ENCODE measurements around the gene CLMN. TPM values are rescaled to one million over a fixed set of nuclear protein-coding genes. Genes with fewer than 3 reads are reported as not detected.

The CLMN gene
- total and polyA plus RNA-seq, 7 experiments from 2014 or later: 0.43 to 6.8 (median 0.70) TPM

- H3K9me3 Mint-ChIP-seq: peaks cover 0 to 2% (median 0%) of the 10 kb centered on the region in 11 donors
- intact Hi-C loops (cut with micrococcal nuclease): no loop called here
- no peaks in the 10 kb centered on the region for H3K4me1 ChIP-seq (ENCODE audit: control insufficient read depth in 2 of 2, insufficient read depth in 2 of 2, low read length in 2 of 2)
- no peak overlapping the region for H3K4me3 Mint-ChIP-seq
- POLR2A ChIA-PET: no interaction called here
- no peaks in the 10 kb centered on the region for H3K27me3 ChIP-seq (ENCODE audit: control insufficient read depth in 2 of 2, insufficient read depth in 2 of 2, low read length in 2 of 2)
- H3K27me3 Mint-ChIP-seq: peaks cover 9 to 15% (median 14%) of the 10 kb centered on the region in 5 donors
- H3K36me3 ChIP-seq (ENCODE audit: control insufficient read depth in 2 of 3, insufficient read depth in 3 of 3, low read length in 3 of 3): no peaks in the 10 kb centered on the region
- CTCF ChIA-PET: no interaction called here
- H3K27ac Mint-ChIP-seq: no peak overlapping the region
- no peak for DNase-seq
- no peak overlapping the region for H3K4me3 ChIP-seq (ENCODE audit: low read length)
- no peaks in the 10 kb centered on the region for H3K9me3 ChIP-seq (ENCODE audit: control insufficient read depth in 2 of 3, low read length in 3 of 3)
- ATAC-seq: no peak
- H3K4me1 Mint-ChIP-seq: no peaks in the 10 kb centered on the region
- no peak overlapping the region for H3K27ac ChIP-seq (ENCODE audit: low read depth, low read length)
- H3K36me3 Mint-ChIP-seq: no peaks in the 10 kb centered on the region
Observed at GRCh38 chr14:95330591-95331370, 11.1 kb upstream of the CLMN start.

DNA sequence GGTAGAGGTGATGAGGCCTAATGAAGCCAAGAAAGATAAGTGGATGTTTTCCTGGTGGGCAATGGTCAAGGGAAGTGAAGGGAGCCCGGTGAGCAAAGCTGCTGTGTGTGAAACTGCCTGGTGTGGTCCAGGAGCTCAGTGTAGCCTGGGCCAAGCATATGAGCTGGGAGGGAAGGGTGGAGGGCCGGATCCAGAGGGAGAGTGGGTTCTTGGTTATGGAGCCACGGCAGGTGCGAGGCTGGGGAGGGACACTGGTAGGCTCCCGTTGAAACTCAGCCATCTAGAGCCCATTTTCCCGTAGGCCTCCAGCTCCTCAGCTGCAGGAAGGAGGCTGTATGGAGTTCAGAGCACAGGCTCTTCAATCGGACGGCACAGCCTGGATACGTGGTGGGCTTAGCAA is 10.2 kb upstream of the CLMN start:
- no peaks in the 10 kb centered on the region for H3K27me3 ChIP-seq (ENCODE audit: control insufficient read depth in 2 of 2, insufficient read depth in 2 of 2, low read length in 2 of 2)
- H3K9me3 ChIP-seq (ENCODE audit: control insufficient read depth in 2 of 3, low read length in 3 of 3): no peaks in the 10 kb centered on the region
- no peak overlapping the region for H3K27ac Mint-ChIP-seq
- no peak overlapping the region for H3K27ac ChIP-seq (ENCODE audit: low read depth, low read length)
- H3K4me3 ChIP-seq (ENCODE audit: low read length): no peak overlapping the region
- H3K4me3 Mint-ChIP-seq: no peak overlapping the region
- H3K27me3 Mint-ChIP-seq: peaks cover 9 to 21% (median 13%) of the 10 kb centered on the region in 5 donors
- H3K4me1 Mint-ChIP-seq: no peaks in the 10 kb centered on the region
- no peaks in the 10 kb centered on the region for H3K4me1 ChIP-seq (ENCODE audit: control insufficient read depth in 2 of 2, insufficient read depth in 2 of 2, low read length in 2 of 2)
- H3K9me3 Mint-ChIP-seq: peaks cover 0 to 2% (median 0%) of the 10 kb centered on the region in 11 donors
- H3K36me3 ChIP-seq (ENCODE audit: control insufficient read depth in 2 of 3, insufficient read depth in 3 of 3, low read length in 3 of 3): no peaks in the 10 kb centered on the region
- ATAC-seq: no peak
- intact Hi-C loops (cut with micrococcal nuclease): no loop called here
- ChIA-PET POLR2A (no interaction called here), CTCF (no interaction called here)
- no peaks in the 10 kb centered on the region for H3K36me3 Mint-ChIP-seq
- no peak for DNase-seq

DNA sequence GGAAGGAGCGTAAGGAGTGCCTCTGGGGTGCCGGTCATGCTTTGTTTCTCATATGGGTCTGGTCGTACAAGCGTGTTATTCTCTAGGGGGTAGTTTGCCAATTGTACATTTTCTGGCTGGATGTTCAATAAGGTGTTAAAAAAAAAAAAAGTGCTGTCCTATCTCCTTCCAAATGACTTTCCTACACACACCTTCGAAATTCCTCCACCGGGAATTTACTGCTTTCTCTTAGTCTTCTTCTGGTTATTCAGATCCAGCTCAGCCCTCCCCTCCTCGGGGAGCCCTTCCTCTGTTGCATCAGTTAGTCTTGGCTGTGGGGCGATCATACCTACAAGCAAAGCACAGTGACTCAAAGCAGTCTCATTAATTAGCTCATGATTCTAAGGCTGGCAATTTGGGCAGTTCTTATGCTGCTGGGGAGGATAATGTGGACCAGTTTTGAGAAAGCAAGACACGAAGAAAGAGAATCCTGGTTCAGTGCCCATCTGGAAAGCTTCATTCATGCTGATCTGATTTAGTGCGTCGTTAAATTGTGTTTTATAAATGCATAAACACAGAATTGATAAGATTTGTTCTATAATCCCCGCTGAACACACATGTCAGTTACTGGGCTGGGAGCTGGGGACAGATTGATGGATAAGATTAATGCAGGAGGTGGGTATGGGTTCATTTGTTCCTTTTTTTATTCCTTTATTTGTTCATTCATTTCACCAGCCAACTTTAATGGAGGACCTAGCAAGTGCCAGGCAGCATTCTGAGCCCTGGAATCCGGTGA is 9.2 kb upstream of the CLMN start:
- POLR2A ChIA-PET: interaction anchor here (0.7 kb wide), 1 partner anchor 167 kb away, joined by 3 read pairs; no protein-coding TSS in a partner anchor
- no peak for DNase-seq
- peaks cover 0 to 2% (median 0%) of the 10 kb centered on the region in 11 donors for H3K9me3 Mint-ChIP-seq
- CTCF ChIA-PET: no interaction called here
- intact Hi-C loops (cut with micrococcal nuclease): no loop called here
- no peak overlapping the region for H3K27ac Mint-ChIP-seq
- peaks cover 5 to 21% (median 14%) of the 10 kb centered on the region in 5 donors for H3K27me3 Mint-ChIP-seq
- H3K27ac ChIP-seq (ENCODE audit: low read depth, low read length): no peak overlapping the region
- no peaks in the 10 kb centered on the region for H3K4me1 ChIP-seq (ENCODE audit: control insufficient read depth in 2 of 2, insufficient read depth in 2 of 2, low read length in 2 of 2)
- no peak overlapping the region for H3K4me3 Mint-ChIP-seq
- no peaks in the 10 kb centered on the region for H3K4me1 Mint-ChIP-seq
- H3K9me3 ChIP-seq (ENCODE audit: control insufficient read depth in 2 of 3, low read length in 3 of 3): no peaks in the 10 kb centered on the region
- no peaks in the 10 kb centered on the region for H3K27me3 ChIP-seq (ENCODE audit: control insufficient read depth in 2 of 2, insufficient read depth in 2 of 2, low read length in 2 of 2)
- no peak overlapping the region for H3K4me3 ChIP-seq (ENCODE audit: low read length)
- no peaks in the 10 kb centered on the region for H3K36me3 Mint-ChIP-seq
- no peaks in the 10 kb centered on the region for H3K36me3 ChIP-seq (ENCODE audit: control insufficient read depth in 2 of 3, insufficient read depth in 3 of 3, low read length in 3 of 3)
- no peak for ATAC-seq

GRCh38 chr14:95327558-95328374 is 8.1 kb upstream of the CLMN start:
- Mint-ChIP-seq H3K4me3 (no peak overlapping the region), H3K4me1 (no peaks in the 10 kb centered on the region), H3K27ac (peak overlapping the region in 1 of 9 donors; percentile 0), H3K36me3 (no peaks in the 10 kb centered on the region), H3K9me3 (peaks cover 0 to 2% (median 0%) of the 10 kb centered on the region in 11 donors), H3K27me3 (peaks cover 5 to 21% (median 17%) of the 10 kb centered on the region in 5 donors)
- Histone ChIP-seq H3K36me3 (ENCODE audit: control insufficient read depth in 2 of 3, insufficient read depth in 3 of 3, low read length in 3 of 3) (no peaks in the 10 kb centered on the region), H3K9me3 (ENCODE audit: control insufficient read depth in 2 of 3, low read length in 3 of 3) (no peaks in the 10 kb centered on the region), H3K4me3 (ENCODE audit: low read length) (no peak overlapping the region), H3K4me1 (ENCODE audit: control insufficient read depth in 2 of 2, insufficient read depth in 2 of 2, low read length in 2 of 2) (no peaks in the 10 kb centered on the region), H3K27ac (ENCODE audit: low read depth, low read length) (no peak overlapping the region), H3K27me3 (ENCODE audit: control insufficient read depth in 2 of 2, insufficient read depth in 2 of 2, low read length in 2 of 2) (no peaks in the 10 kb centered on the region)
- intact Hi-C loops (cut with micrococcal nuclease): no loop called here
- CTCF ChIA-PET: interaction anchor here (0.6 kb wide), 1 partner anchor 1050 kb away, joined by 3 read pairs; no protein-coding TSS in a partner anchor
- ATAC-seq (peak; percentile 45), DNase-seq (no peak)
- POLR2A ChIA-PET: no interaction called here

- Mint-ChIP-seq H3K4me1 (no peaks in the 10 kb centered on the region), H3K27ac (no peak overlapping the region)
- intact Hi-C loops (cut with micrococcal nuclease): no loop called here
Observed at GRCh38 chr14:95326987-95327386, 7.3 kb upstream of the CLMN start.

GRCh38 chr14:95323917-95324316 is 4.2 kb upstream of the CLMN start:
- H3K4me1 ChIP-seq (ENCODE audit: control insufficient read depth in 2 of 2, insufficient read depth in 2 of 2, low read length in 2 of 2): no peaks in the 10 kb centered on the region
- H3K4me3 Mint-ChIP-seq: no peak overlapping the region
- no peaks in the 10 kb centered on the region for H3K9me3 ChIP-seq (ENCODE audit: control insufficient read depth in 2 of 3, low read length in 3 of 3)

More at GRCh38 chr14:95326987-95327386, 7.3 kb upstream of the CLMN start:
- no peak overlapping the region for H3K4me3 Mint-ChIP-seq
- POLR2A ChIA-PET: no interaction called here
- H3K36me3 ChIP-seq (ENCODE audit: control insufficient read depth in 2 of 3, insufficient read depth in 3 of 3, low read length in 3 of 3): no peaks in the 10 kb centered on the region
- peaks cover 0 to 2% of the 10 kb centered on the region in 2 donors for H3K27me3 ChIP-seq (ENCODE audit: control insufficient read depth in 2 of 2, insufficient read depth in 2 of 2, low read length in 2 of 2)
- no peaks in the 10 kb centered on the region for H3K4me1 ChIP-seq (ENCODE audit: control insufficient read depth in 2 of 2, insufficient read depth in 2 of 2, low read length in 2 of 2)
- H3K9me3 ChIP-seq (ENCODE audit: control insufficient read depth in 2 of 3, low read length in 3 of 3): no peaks in the 10 kb centered on the region
- H3K36me3 Mint-ChIP-seq: no peaks in the 10 kb centered on the region
- peaks cover 0 to 2% (median 0%) of the 10 kb centered on the region in 11 donors for H3K9me3 Mint-ChIP-seq
- CTCF ChIA-PET: no interaction called here
- H3K4me3 ChIP-seq (ENCODE audit: low read length): no peak overlapping the region
- DNase-seq (no peak), ATAC-seq (no peak)
- no peak overlapping the region for H3K27ac ChIP-seq (ENCODE audit: low read depth, low read length)
- H3K27me3 Mint-ChIP-seq: peaks cover 5 to 24% (median 17%) of the 10 kb centered on the region in 5 donors

More at GRCh38 chr14:95323917-95324316, 4.2 kb upstream of the CLMN start:
- no peaks in the 10 kb centered on the region for H3K36me3 Mint-ChIP-seq
- ATAC-seq (no peak), DNase-seq (no peak)
- Histone ChIP-seq H3K27me3 (ENCODE audit: control insufficient read depth in 2 of 2, insufficient read depth in 2 of 2, low read length in 2 of 2) (peaks cover 0 to 4% of the 10 kb centered on the region in 2 donors), H3K36me3 (ENCODE audit: control insufficient read depth in 2 of 3, insufficient read depth in 3 of 3, low read length in 3 of 3) (no peaks in the 10 kb centered on the region), H3K27ac (ENCODE audit: low read depth, low read length) (no peak overlapping the region), H3K4me3 (ENCODE audit: low read length) (no peak overlapping the region)
- peaks cover 0 to 2% (median 0%) of the 10 kb centered on the region in 11 donors for H3K9me3 Mint-ChIP-seq
- H3K27ac Mint-ChIP-seq: no peak overlapping the region
- intact Hi-C loops (cut with micrococcal nuclease): no loop called here
- peaks cover 5 to 38% (median 17%) of the 10 kb centered on the region in 5 donors for H3K27me3 Mint-ChIP-seq
- ChIA-PET CTCF (no interaction called here), POLR2A (no interaction called here)
- H3K4me1 Mint-ChIP-seq: peaks cover 0 to 4% (median 3%) of the 10 kb centered on the region in 7 donors
